Dendritic cell treated with granulocyte-macrophage colony-stimulating factor and Interleukin-4, amounts not matched to agents 40 ng/mL and 50 ng/mL, for 4 days (primary cell): ENCODE results near the gene ABL2.

ENCODE experiments used
- H3K27ac Mint-ChIP-seq: one replicate; pipeline ENCODE4 v1.8.0; 2022; ENCODE audit warnings: mild to moderate bottlenecking, mixed read lengths
- H3K27me3 Mint-ChIP-seq: one replicate; pipeline ENCODE4 v1.8.0; 2022; ENCODE audit warnings: mild to moderate bottlenecking, mixed read lengths
- H3K36me3 Mint-ChIP-seq: one replicate; pipeline ENCODE4 v1.8.0; 2022; ENCODE audit warnings: low read depth, mixed read lengths
- H3K4me1 Mint-ChIP-seq: one replicate; pipeline ENCODE4 v1.8.0; 2022; ENCODE audit warnings: low read depth, mixed read lengths
- H3K4me3 Mint-ChIP-seq: one replicate; pipeline ENCODE4 v1.8.0; 2022; ENCODE audit warnings: mild to moderate bottlenecking, moderate library complexity, mixed read lengths
- H3K9me3 Mint-ChIP-seq: one replicate; pipeline ENCODE4 v1.8.0; 2022; ENCODE audit warnings: mixed read lengths
- intact Hi-C: fragments of 100-400 bp; cut with micrococcal nuclease; formaldehyde crosslinking; loops from one replicate; pipeline ENCODE4 v1.15.0; 2022

Gene ABL2

GRCh38 chr1:179103999-179104398, 125.5 kb downstream of the ABL2 start:
- intact Hi-C loops, result no loop called here
- Mint-ChIP-seq H3K9me3 (no peaks in the 10 kb centered on the region), H3K4me3 (no peak overlapping the region), H3K27ac (no peak overlapping the region), H3K27me3 (no peaks in the 10 kb centered on the region), H3K36me3 (peaks cover 90% of the 10 kb centered on the region), H3K4me1 (no peaks in the 10 kb centered on the region)

DNA sequence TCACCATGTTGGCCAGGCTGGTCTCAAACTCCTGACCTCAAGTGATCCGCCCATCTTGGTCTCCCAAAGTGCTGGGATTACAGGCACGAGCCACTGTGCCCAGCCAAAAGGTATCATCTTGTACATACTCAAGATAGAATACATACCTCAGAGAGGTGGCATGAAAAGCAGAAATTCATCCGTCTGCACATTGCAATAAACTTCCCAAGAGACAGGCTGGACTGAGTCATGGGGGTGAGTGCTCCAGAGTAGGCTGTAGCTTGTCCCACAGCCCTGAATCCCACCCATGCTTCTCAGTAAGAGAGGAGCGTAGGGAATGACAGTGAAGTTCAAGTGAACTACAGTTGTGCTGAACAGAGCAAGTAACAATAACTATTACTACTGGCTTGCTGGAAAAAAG, 127.9 kb downstream of the ABL2 start:
- Mint-ChIP-seq H3K27me3 (no peaks in the 10 kb centered on the region), H3K27ac (no peak overlapping the region), H3K9me3 (no peaks in the 10 kb centered on the region), H3K4me3 (no peak overlapping the region), H3K36me3 (peaks cover 90% of the 10 kb centered on the region), H3K4me1 (peaks cover 2% of the 10 kb centered on the region)
- intact Hi-C loops, result no loop called here

DNA sequence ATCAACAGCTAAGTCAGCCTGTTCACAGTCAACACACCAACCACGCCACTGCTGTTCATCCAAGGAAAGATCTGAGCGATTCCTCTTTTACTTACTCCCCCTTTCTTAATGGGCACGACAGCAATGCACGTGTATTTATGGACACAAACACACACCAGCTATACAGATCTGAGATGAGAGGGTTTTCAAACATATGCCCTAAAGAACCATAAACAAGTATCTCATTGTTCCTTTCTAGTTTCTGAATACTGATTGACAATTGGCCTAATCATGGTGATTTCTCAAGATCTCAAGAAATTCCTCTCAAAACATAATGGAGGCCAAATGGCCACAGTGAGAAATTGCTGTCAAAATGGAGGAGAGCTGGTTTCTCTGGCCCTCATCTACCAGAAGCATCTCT, 129.6 kb downstream of the ABL2 start:
- peaks cover 4% of the 10 kb centered on the region for H3K4me1 Mint-ChIP-seq
- no peaks in the 10 kb centered on the region for H3K9me3 Mint-ChIP-seq
- no peaks in the 10 kb centered on the region for H3K27me3 Mint-ChIP-seq
- intact Hi-C loops, result no loop called here
- no peak overlapping the region for H3K4me3 Mint-ChIP-seq
- H3K36me3 Mint-ChIP-seq, result peaks cover 90% of the 10 kb centered on the region
- no peak overlapping the region for H3K27ac Mint-ChIP-seq

DNA sequence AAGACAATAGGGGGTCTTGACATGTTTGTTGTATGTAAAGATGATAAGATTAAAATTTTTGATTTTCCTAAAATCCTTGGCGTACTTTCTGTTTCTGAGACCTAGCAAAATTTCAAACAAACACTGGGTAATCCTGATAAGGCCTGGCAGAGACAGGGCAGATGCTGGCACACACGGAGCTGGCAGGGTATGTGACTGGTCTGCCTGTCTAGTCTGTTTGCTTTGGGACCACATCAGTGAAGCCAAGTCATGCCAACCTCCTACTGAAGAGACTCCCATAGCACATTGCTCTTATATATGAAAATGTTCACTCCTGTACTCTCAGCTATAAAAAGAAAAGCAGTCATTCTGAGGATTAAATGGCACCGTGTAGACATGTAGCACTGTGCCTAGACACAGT, 133.6 kb downstream of the ABL2 start:
- no peaks in the 10 kb centered on the region for H3K27me3 Mint-ChIP-seq
- no peak overlapping the region for H3K4me3 Mint-ChIP-seq
- intact Hi-C loops, result no loop called here
- H3K9me3 Mint-ChIP-seq, result no peaks in the 10 kb centered on the region
- peaks cover 32% of the 10 kb centered on the region for H3K4me1 Mint-ChIP-seq
- H3K27ac Mint-ChIP-seq, result peak overlapping the region; percentile 57
- H3K36me3 Mint-ChIP-seq, result peaks cover 100% of the 10 kb centered on the region

- Mint-ChIP-seq H3K4me3 (no peak overlapping the region), H3K27me3 (no peaks in the 10 kb centered on the region), H3K36me3 (peaks cover 100% of the 10 kb centered on the region), H3K27ac (peak overlapping the region; percentile 57), H3K9me3 (no peaks in the 10 kb centered on the region), H3K4me1 (peaks cover 36% of the 10 kb centered on the region)
- intact Hi-C loops, result no loop called here
Measured at GRCh38 chr1:179095377-179095776, 134.1 kb downstream of the ABL2 start.

DNA sequence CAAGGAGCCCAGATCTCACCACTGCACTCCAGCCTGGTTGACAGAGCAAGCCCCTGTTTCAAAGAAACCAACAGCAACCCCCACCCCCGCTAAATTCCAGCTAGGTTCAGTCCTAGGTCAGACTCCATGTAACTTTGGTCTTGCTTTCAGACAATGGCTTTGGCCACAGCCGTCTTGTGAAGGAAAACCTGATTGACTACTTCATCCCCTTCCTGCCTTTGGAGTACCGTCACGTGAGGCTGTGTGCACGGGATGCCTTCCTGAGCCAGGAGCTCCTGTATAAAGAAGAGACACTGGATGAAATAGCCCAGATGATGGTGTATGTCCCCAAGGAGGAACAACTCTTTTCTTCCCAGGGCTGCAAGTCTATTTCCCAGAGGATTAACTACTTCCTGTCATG, 134.7 kb downstream of the ABL2 start:
- Mint-ChIP-seq H3K27me3 (no peaks in the 10 kb centered on the region), H3K27ac (no peak overlapping the region), H3K9me3 (no peaks in the 10 kb centered on the region), H3K4me3 (no peak overlapping the region), H3K4me1 (peaks cover 42% of the 10 kb centered on the region), H3K36me3 (peaks cover 100% of the 10 kb centered on the region)
- intact Hi-C loops, result no loop called here

DNA sequence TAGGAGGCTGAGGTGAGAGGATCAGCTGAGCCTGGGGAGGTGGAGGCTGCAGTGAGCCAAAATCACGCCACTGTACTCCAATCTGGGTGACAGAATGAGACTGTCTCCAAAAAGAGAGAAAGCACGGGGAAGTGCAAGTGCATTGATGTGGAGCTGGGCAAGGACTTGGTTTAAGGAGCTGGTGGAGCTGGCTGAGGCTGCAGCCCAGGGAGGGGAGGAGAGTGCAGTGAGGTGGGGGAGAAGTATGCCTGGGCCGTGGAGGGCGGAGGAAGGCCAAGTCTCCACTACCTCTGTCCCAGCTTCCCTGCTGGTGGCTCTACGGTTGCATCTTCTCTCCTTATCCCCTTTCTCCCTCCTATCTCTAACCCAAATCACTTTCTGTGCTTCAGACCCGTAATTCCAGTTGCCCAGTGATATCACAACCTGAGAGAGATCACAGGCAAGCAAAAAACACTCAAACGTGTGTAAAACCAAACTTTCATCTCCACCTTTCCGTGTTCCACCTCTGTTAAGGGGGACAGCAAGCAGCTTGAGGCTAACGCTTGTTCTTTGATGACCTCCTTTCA, 136.5 kb downstream of the ABL2 start:
- H3K36me3 Mint-ChIP-seq, result peaks cover 100% of the 10 kb centered on the region
- no peaks in the 10 kb centered on the region for H3K27me3 Mint-ChIP-seq

DNA sequence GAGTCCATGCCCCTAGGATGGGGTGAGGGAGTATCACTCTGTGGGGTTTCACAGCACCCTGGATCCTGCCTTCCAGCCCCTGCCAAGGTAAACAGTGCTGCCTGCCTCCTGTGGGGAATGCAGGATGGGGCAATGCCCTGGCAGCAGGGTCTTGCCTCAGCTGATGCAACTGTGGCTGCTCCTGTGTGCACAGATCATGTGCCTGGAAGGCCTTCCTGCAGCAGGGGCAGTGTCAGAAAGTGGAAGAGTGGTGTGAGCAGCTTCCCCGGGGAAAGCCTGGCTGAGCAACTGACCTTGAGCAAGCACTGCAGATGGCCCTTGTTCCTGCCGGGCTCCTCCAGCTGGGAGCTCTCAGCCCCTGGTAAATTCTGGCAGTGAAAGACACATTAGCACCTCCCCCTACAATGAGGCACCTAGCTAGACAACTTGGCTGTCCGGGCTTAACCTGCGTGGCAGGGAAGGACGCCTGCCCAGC, 137.7 kb downstream of the ABL2 start:
- no peak overlapping the region for H3K4me3 Mint-ChIP-seq

More for the DNA sequence above, 136.5 kb downstream of the ABL2 start:
- H3K9me3 Mint-ChIP-seq, result no peaks in the 10 kb centered on the region
- no peak overlapping the region for H3K4me3 Mint-ChIP-seq
- intact Hi-C loops, result no loop called here
- H3K27ac Mint-ChIP-seq, result peak overlapping the region; percentile 56
- H3K4me1 Mint-ChIP-seq, result peaks cover 60% of the 10 kb centered on the region

GRCh38 chr1:179090923-179091322, 138.6 kb downstream of the ABL2 start:
- intact Hi-C loops, result no loop called here
- H3K36me3 Mint-ChIP-seq, result peaks cover 100% of the 10 kb centered on the region
- peaks cover 70% of the 10 kb centered on the region for H3K4me1 Mint-ChIP-seq
- H3K27me3 Mint-ChIP-seq, result no peaks in the 10 kb centered on the region
- peak overlapping the region; percentile 56 for H3K27ac Mint-ChIP-seq
- H3K4me3 Mint-ChIP-seq, result no peak overlapping the region
- no peaks in the 10 kb centered on the region for H3K9me3 Mint-ChIP-seq

More for the DNA sequence above, 137.7 kb downstream of the ABL2 start:
- Mint-ChIP-seq H3K4me1 (peaks cover 72% of the 10 kb centered on the region), H3K36me3 (peaks cover 100% of the 10 kb centered on the region), H3K27me3 (no peaks in the 10 kb centered on the region), H3K9me3 (no peaks in the 10 kb centered on the region), H3K27ac (peak overlapping the region; percentile 56)
- intact Hi-C loops, result no loop called here

DNA sequence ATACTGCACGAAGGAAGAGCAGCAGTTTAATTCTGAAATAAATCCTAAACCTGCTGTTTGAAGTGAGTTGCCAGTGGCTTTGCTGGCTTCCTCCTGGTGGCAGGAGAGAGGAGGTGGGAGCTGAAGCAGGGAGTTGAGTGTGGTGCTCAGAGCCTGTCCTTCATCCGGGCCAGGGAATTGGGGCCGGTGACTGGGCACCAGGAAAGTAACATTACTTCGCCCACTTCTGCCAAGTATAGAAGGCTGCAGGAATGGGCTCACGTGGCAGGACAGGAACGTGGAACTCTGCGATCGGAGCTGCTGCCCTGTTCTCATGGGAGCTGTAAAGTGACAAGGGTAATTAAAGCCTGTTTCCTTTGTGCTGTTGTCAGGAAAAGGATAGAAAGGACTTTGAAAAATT, 139.0 kb downstream of the ABL2 start:
- Mint-ChIP-seq H3K4me1 (peaks cover 74% of the 10 kb centered on the region), H3K27ac (peak overlapping the region; percentile 56), H3K4me3 (no peak overlapping the region), H3K36me3 (peaks cover 100% of the 10 kb centered on the region), H3K27me3 (no peaks in the 10 kb centered on the region), H3K9me3 (no peaks in the 10 kb centered on the region)
- intact Hi-C loops, result no loop called here

GRCh38 chr1:179089827-179090482, 139.5 kb downstream of the ABL2 start:
- peaks cover 100% of the 10 kb centered on the region for H3K36me3 Mint-ChIP-seq
- intact Hi-C loops, result no loop called here
- peak overlapping the region; percentile 73 for H3K27ac Mint-ChIP-seq
- no peak overlapping the region for H3K4me3 Mint-ChIP-seq
- no peaks in the 10 kb centered on the region for H3K27me3 Mint-ChIP-seq
- peaks cover 79% of the 10 kb centered on the region for H3K4me1 Mint-ChIP-seq
- H3K9me3 Mint-ChIP-seq, result no peaks in the 10 kb centered on the region

DNA sequence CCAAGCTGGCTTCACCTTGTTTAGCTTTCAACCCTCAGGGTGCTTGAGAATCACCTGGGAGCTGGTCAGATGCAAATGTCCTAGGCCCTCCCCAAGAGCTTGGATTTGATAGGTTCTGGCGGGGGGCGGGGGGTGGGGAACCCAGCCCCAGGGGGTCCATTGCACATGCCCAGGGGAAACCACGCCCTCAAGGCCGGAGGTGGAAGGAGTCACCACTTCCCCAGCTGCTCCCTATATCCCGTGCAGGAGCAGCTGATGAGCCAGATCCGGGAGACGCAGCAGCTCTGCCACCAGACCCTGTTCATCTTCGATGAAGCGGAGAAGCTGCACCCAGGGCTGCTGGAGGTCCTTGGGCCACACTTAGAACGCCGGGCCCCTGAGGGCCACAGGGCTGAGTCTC, 141.8 kb downstream of the ABL2 start:
- no peaks in the 10 kb centered on the region for H3K9me3 Mint-ChIP-seq
- H3K27ac Mint-ChIP-seq, result peak overlapping the region; percentile 73
- H3K4me1 Mint-ChIP-seq, result peaks cover 83% of the 10 kb centered on the region
- intact Hi-C loops, result no loop called here
- no peaks in the 10 kb centered on the region for H3K27me3 Mint-ChIP-seq
- H3K4me3 Mint-ChIP-seq, result peak overlapping the region; percentile 50
- H3K36me3 Mint-ChIP-seq, result peaks cover 93% of the 10 kb centered on the region

DNA sequence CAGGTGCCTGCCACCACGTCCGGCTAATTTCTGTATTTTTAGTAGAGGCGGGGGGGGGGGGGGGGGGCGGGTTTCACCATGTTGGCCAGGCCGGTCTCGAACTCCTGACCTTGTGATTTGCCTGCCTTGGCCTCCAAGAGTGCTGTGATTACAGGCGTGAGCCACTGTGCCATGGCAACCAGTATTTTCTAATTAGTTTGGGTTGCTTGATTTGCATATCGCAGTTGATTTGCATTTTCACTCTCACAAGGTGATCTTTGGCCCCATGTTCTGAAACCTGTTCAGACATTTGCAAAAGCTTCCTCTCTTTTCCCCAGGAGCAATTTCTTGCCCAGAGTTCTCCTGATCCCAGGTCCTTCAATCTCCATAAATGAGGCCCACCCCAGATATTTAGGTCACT, 145.9 kb downstream of the ABL2 start:
- Mint-ChIP-seq H3K9me3 (no peaks in the 10 kb centered on the region), H3K4me1 (peaks cover 58% of the 10 kb centered on the region), H3K27me3 (no peaks in the 10 kb centered on the region), H3K4me3 (peak overlapping the region; percentile 92), H3K27ac (peak overlapping the region; percentile 89), H3K36me3 (peaks cover 64% of the 10 kb centered on the region)
- intact Hi-C loops, result loop anchor here (5.0 kb wide), 2 partner anchors 109 to 541 kb away; no protein-coding TSS in a partner anchor

GRCh38 chr1:179082999-179083335, 146.5 kb downstream of the ABL2 start:
- Mint-ChIP-seq H3K9me3 (no peaks in the 10 kb centered on the region), H3K27me3 (no peaks in the 10 kb centered on the region), H3K27ac (peak overlapping the region; percentile 89), H3K4me1 (peaks cover 53% of the 10 kb centered on the region), H3K36me3 (peaks cover 58% of the 10 kb centered on the region), H3K4me3 (peak overlapping the region; percentile 92)
- intact Hi-C loops, result loop anchor here (5.0 kb wide), 2 partner anchors 109 to 541 kb away; no protein-coding TSS in a partner anchor
